MM.1S (cell line): ENCODE results near the gene GNRH2.

Source experiments
- DNase-seq: peaks from one replicate; pipeline ENCODE4 v3.0.0-alpha.2; 2015
- H2AFZ ChIP-seq: fragments of 300-600 bp; sonication (generic); 2 replicates; pipeline ENCODE4 v1.6.0; 2016; ENCODE audit warnings: antibody characterized with exemption, low read length
- H3F3A ChIP-seq: fragments of 300-600 bp; sonication (generic); 2 replicates; pipeline ENCODE4 v1.6.1; 2016; ENCODE audit warnings: mild to moderate bottlenecking, antibody characterized with exemption, low read length, moderate library complexity, mixed read lengths; ENCODE audit not compliant: insufficient read depth
- H3K27ac ChIP-seq: fragments of 300-600 bp; sonication (generic); 2 replicates; pipeline ENCODE4 v1.5.1; 2016; ENCODE audit warnings: mild to moderate bottlenecking, low read length
- H3K27me3 ChIP-seq: fragments of 300-600 bp; sonication (generic); replicated peaks from 2 replicates; pipeline ENCODE4 v1.6.0; 2016; ENCODE audit warnings: low read length; ENCODE audit not compliant: insufficient read depth
- H3K36me3 ChIP-seq: fragments of 300-600 bp; sonication (generic); replicated peaks from 2 replicates; pipeline ENCODE4 v1.6.1; 2016; ENCODE audit warnings: mild to moderate bottlenecking, low read length, mixed read lengths; ENCODE audit not compliant: insufficient read depth
- H3K4me1 ChIP-seq: fragments of 300-600 bp; sonication (generic); 2 replicates; pipeline ENCODE4 v1.6.1; 2016; ENCODE audit warnings: low read length, mixed read lengths
- H3K4me2 ChIP-seq: fragments of 300-600 bp; sonication (generic); 2 replicates; pipeline ENCODE4 v1.6.0; 2016; ENCODE audit warnings: low read depth, low read length
- H3K4me3 ChIP-seq: fragments of 300-600 bp; sonication (generic); 2 replicates; pipeline ENCODE4 v1.5.1; 2016; ENCODE audit warnings: low read length, mixed read lengths
- H3K79me2 ChIP-seq: fragments of 300-600 bp; sonication (generic); 2 replicates; pipeline ENCODE4 v1.6.1; 2016; ENCODE audit warnings: mixed run types, low read length, mixed read lengths
- H3K9ac ChIP-seq: fragments of 300-600 bp; sonication (generic); 2 replicates; pipeline ENCODE4 v1.6.1; 2016; ENCODE audit warnings: low read length, mixed read lengths
- H3K9me2 ChIP-seq: fragments of 300-600 bp; sonication (generic); replicated peaks from 2 replicates; pipeline ENCODE4 v1.6.1; 2016; ENCODE audit warnings: mild to moderate bottlenecking, low read length, mixed read lengths; ENCODE audit not compliant: insufficient read depth
- H3K9me3 ChIP-seq: fragments of 300-600 bp; sonication (generic); replicated peaks from 2 replicates; pipeline ENCODE4 v1.6.1; 2016; ENCODE audit warnings: mild to moderate bottlenecking, low read length, mixed read lengths; ENCODE audit not compliant: insufficient read depth
- H4K20me1 ChIP-seq: fragments of 300-600 bp; sonication (generic); 2 replicates; pipeline ENCODE4 v1.6.1; 2016; ENCODE audit warnings: mild to moderate bottlenecking, low read length, moderate library complexity, mixed read lengths; ENCODE audit not compliant: insufficient read depth
- EZH2 ChIP-seq: fragments of 300-600 bp; sonication (generic); optimal IDR thresholded peaks from 2 replicates; pipeline ENCODE3; 2017; ENCODE audit warnings: low read depth, mild to moderate bottlenecking, antibody characterized with exemption, low read length, mixed read lengths
- EZH2phosphoT487 ChIP-seq: fragments of 300-600 bp; sonication (generic); IDR thresholded peaks from 2 replicates; pipeline ENCODE4 v1.6.1; 2018; ENCODE audit warnings: antibody characterized with exemption, low read length
- TF ChIP-seq, protein P1 (sequence below): fragments of 300-600 bp; sonication (generic); IDR thresholded peaks from 2 replicates; pipeline ENCODE4 v1.5.1; 2016; ENCODE audit warnings: antibody characterized with exemption, low read length, mixed read lengths

GNRH2 gene

DNA sequence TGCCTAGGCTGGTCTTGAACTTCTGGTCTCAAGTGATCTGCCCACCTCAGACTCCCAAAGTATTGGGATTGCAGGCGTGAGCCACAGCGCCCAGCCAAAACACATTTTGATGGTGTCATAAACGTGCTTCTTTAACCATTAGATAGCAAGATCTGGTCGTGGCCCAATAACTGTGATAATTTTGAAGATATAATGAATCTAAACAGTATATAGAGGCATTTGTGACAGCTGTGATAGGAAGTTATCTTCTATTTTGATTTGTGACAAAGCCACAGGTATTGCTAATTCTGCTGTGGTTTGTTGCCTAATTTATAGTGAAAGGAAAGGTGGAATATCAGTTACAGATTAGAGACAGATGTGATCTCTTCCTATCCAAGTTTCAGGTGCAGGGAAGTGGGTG lies 27.3 kb downstream of the GNRH2 start:
- Histone ChIP-seq H3K9me2 (no peaks in the 10 kb centered on the region), H3K36me3 (no peaks in the 10 kb centered on the region), H3K27ac (no peak overlapping the region), H3K9me3 (no peaks in the 10 kb centered on the region), H3K27me3 (no peaks in the 10 kb centered on the region), H3F3A (no peaks in the 10 kb centered on the region), H2AFZ (no peak overlapping the region), H3K4me1 (peaks cover 9% of the 10 kb centered on the region; the same call in 1 of the 2 replicates), H4K20me1 (no peaks in the 10 kb centered on the region), H3K4me3 (no peak overlapping the region), H3K4me2 (no peak overlapping the region), H3K79me2 (no peaks in the 10 kb centered on the region), H3K9ac (no peak overlapping the region)
- DNase-seq, result no peak
- TF ChIP-seq EZH2phosphoT487 (no peak), EZH2 (no peak)
- TF ChIP-seq, protein P1, sequence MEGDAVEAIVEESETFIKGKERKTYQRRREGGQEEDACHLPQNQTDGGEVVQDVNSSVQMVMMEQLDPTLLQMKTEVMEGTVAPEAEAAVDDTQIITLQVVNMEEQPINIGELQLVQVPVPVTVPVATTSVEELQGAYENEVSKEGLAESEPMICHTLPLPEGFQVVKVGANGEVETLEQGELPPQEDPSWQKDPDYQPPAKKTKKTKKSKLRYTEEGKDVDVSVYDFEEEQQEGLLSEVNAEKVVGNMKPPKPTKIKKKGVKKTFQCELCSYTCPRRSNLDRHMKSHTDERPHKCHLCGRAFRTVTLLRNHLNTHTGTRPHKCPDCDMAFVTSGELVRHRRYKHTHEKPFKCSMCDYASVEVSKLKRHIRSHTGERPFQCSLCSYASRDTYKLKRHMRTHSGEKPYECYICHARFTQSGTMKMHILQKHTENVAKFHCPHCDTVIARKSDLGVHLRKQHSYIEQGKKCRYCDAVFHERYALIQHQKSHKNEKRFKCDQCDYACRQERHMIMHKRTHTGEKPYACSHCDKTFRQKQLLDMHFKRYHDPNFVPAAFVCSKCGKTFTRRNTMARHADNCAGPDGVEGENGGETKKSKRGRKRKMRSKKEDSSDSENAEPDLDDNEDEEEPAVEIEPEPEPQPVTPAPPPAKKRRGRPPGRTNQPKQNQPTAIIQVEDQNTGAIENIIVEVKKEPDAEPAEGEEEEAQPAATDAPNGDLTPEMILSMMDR, result no peak

DNA sequence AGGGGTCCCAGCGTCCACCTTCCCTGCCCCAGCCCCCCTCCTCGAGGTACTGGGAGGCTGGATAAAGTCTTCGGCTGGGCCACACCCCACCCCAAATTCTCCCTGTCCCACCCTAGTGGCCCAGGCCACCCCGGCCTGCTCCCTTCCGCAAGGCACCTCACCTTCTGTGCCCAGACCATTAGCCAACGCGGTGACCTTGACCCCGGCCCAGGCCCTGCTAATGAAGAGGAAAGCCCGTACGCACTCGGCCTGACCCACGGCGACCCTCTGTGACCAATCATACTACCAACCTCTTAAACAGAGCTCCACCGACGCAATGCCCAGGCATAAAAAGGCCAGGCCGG lies 27.8 kb downstream of the GNRH2 start:
- no peaks in the 10 kb centered on the region for H3K36me3 ChIP-seq
- H3K9me2 ChIP-seq, result no peaks in the 10 kb centered on the region
- H4K20me1 ChIP-seq, result no peaks in the 10 kb centered on the region
- H3K79me2 ChIP-seq, result no peaks in the 10 kb centered on the region
- no peak overlapping the region for H3K4me2 ChIP-seq
- TF ChIP-seq EZH2phosphoT487 (no peak), EZH2 (no peak)
- TF ChIP-seq, protein P1, result no peak
- peaks cover 9% of the 10 kb centered on the region; the same call in 1 of the 2 replicates for H3K4me1 ChIP-seq
- H3K4me3 ChIP-seq, result no peak overlapping the region
- H3K9ac ChIP-seq, result no peak overlapping the region
- DNase-seq, result no peak
- H3F3A ChIP-seq, result no peaks in the 10 kb centered on the region
- H2AFZ ChIP-seq, result no peak overlapping the region
- no peaks in the 10 kb centered on the region for H3K27me3 ChIP-seq
- no peaks in the 10 kb centered on the region for H3K9me3 ChIP-seq
- H3K27ac ChIP-seq, result no peak overlapping the region

DNA sequence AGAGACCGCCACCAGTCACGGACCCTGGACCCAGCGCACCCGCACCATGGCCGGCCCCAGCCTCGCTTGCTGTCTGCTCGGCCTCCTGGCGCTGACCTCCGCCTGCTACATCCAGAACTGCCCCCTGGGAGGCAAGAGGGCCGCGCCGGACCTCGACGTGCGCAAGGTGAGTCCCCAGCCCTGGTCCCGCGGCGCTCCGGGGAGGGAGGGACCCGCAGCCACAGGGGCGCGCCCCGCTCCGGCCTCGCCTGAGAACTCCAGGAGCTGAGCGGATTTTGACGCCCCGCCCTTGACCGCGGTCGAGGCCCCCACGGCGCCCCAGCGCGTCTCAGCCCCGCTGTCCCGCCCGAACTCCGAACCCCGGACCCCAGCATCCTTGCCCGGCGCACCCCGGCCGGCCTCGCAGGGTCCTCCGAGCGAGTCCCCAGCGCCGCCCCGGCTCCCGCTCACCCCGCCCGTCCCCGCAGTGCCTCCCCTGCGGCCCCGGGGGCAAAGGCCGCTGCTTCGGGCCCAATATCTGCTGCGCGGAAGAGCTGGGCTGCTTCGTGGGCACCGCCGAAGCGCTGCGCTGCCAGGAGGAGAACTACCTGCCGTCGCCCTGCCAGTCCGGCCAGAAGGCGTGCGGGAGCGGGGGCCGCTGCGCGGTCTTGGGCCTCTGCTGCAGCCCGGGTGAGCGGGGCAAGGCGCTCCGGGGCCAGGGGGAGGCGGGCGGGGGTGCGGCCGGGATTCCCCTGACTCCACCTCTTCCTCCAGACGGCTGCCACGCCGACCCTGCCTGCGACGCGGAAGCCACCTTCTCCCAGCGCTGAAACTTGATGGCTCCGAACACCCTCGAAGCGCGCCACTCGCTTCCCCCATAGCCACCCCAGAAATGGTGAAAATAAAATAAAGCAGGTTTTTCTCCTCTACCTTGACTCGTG lies 28.4 kb downstream of the GNRH2 start, which contains the start of gene OXT:
Gene OXT (plus strand): TSS at position 11 of the 920 bp plus-strand sequence. CDS start 36 bp downstream, at position 47.
- TF ChIP-seq EZH2 (no peak), EZH2phosphoT487 (no peak)
- TF ChIP-seq, protein P1, result no peak
- no peaks in the 10 kb centered on the region for H3K27me3 ChIP-seq
- H3F3A ChIP-seq, result no peaks in the 10 kb centered on the region
- no peak within 1 kb of the TSS for H3K27ac ChIP-seq
- no peak within 1 kb of the TSS for H3K4me3 ChIP-seq
- DNase-seq, result no peak
- peaks cover 9% of the 10 kb centered on the region; the same call in 1 of the 2 replicates for H3K4me1 ChIP-seq
- no peaks in the 10 kb centered on the region for H3K9me2 ChIP-seq
- no peak within 1 kb of the TSS for H3K9ac ChIP-seq
- no peaks in the 10 kb centered on the region for H3K9me3 ChIP-seq
- H3K79me2 ChIP-seq, result no peaks in the 10 kb centered on the region
- H3K36me3 ChIP-seq, result no peaks in the 10 kb centered on the region
- H4K20me1 ChIP-seq, result no peaks in the 10 kb centered on the region
- H3K4me2 ChIP-seq, result no peak within 1 kb of the TSS
- H2AFZ ChIP-seq, result no peak within 1 kb of the TSS
